Gastroesophageal sphincter (tissue), 3 donors: ENCODE measurements around the gene LHX3.

Experiments
- POLR2AphosphoS5 ChIP-seq: sonication (generic); formaldehyde crosslinking; IDR thresholded peaks from one replicate; pipeline ENCODE4 v1.6.1; 2017; ENCODE audit warnings: antibody characterized with exemption
- TF ChIP-seq, protein P1 (sequence below), 4 experiments: fragments of 200-600 bp in 2 of 4; fragments of 450-650 bp in 2 of 4; sonication (generic) in 1 of 4; IDR thresholded peaks; one replicate each; pipeline ENCODE4 v1.5.1; 2017 to 2019; ENCODE audit warnings: antibody characterized with exemption in 4 of 4, mild to moderate bottlenecking in 2 of 4, moderate library complexity in 2 of 4

DNA sequence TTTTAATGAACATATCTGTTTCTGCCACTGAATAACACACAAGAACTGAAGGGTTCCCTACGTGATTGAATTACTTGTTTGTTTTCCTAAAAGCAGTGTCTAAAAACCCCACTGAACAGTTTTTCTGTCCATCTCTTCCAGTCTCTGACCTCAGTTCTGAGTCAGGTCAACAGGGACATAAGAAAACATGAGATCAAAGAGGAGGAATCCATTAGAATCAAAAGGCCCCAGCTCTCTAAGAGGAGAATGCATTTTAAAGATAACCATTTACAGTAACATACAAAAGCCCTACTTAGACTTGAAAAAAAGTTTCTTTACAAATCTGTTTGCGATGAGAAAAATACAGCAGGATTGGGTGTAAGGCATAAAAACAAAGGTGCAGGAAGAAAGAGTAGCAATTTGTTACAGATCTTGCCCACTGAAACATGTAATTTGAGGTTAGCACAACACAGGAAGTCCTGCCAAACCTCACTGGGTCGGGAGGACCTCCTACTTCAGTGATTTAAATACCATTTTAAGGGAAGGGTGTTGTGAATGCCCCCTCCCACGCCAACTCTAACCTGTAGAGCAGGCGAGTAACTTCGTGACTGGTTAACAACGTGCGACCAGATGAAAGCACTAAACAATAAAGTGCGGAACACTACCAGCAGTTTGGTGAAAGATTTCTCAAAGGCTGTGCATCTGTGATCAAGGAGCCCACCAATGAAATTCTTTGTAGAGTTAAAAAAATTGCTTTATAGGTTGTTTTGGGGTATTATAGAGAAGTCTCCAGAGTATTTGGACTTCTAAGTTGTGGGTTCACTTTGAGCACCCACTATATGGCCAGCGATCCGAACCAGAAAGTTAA, 39.4 kb upstream of the LHX3 start:
- no peak for TF ChIP-seq POLR2AphosphoS5
- TF ChIP-seq, protein P1, sequence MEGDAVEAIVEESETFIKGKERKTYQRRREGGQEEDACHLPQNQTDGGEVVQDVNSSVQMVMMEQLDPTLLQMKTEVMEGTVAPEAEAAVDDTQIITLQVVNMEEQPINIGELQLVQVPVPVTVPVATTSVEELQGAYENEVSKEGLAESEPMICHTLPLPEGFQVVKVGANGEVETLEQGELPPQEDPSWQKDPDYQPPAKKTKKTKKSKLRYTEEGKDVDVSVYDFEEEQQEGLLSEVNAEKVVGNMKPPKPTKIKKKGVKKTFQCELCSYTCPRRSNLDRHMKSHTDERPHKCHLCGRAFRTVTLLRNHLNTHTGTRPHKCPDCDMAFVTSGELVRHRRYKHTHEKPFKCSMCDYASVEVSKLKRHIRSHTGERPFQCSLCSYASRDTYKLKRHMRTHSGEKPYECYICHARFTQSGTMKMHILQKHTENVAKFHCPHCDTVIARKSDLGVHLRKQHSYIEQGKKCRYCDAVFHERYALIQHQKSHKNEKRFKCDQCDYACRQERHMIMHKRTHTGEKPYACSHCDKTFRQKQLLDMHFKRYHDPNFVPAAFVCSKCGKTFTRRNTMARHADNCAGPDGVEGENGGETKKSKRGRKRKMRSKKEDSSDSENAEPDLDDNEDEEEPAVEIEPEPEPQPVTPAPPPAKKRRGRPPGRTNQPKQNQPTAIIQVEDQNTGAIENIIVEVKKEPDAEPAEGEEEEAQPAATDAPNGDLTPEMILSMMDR (IDR thresholded peaks at IDR 0.05) = no peak
